ENCODE data around the gene RBM24.

DNA sequence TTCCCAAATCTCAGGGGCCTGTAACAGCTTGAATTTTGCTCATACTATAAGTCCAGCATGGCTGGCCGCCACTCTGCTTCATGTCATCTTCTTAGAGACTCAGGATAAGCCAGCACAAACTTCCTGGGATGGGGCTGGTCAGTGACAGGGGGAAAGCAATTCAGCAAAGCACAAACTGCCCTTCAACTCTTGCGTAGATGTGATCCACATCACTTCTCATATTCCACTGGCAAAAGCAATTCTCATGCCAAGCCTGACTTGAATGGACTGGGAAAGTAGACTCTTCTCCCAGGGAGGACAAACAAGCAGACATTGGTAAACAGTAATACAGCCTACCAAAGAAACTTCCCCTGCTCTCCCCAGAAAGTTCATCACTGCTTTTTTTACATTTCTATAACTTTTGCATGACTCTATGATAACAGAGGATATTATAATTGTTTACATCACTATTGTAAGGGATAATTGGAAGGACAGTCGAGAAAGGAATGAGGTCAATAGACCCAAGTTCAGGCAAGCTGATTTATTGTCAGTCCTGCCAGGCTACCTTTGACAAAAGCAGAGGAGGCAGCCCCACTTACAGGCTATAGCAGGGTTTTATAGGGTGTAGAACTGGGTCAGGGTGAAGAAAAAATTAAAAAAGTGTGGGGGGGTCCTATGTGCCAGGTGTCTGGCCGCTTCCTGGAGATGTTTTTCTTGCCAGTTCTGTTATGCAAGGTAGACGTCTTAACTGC, 37.4 kb downstream of the RBM24 start:
- TF ChIP-seq EZH2phosphoT487 (IDR thresholded peaks at IDR 0.05; ENCODE audit: low read length) (no peak), EZH2 (optimal IDR thresholded peaks at IDR 0.05; ENCODE audit: low read depth, low read length) (no peak)
- TF ChIP-seq, protein P1, sequence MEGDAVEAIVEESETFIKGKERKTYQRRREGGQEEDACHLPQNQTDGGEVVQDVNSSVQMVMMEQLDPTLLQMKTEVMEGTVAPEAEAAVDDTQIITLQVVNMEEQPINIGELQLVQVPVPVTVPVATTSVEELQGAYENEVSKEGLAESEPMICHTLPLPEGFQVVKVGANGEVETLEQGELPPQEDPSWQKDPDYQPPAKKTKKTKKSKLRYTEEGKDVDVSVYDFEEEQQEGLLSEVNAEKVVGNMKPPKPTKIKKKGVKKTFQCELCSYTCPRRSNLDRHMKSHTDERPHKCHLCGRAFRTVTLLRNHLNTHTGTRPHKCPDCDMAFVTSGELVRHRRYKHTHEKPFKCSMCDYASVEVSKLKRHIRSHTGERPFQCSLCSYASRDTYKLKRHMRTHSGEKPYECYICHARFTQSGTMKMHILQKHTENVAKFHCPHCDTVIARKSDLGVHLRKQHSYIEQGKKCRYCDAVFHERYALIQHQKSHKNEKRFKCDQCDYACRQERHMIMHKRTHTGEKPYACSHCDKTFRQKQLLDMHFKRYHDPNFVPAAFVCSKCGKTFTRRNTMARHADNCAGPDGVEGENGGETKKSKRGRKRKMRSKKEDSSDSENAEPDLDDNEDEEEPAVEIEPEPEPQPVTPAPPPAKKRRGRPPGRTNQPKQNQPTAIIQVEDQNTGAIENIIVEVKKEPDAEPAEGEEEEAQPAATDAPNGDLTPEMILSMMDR (IDR thresholded peaks at IDR 0.05; ENCODE audit: low read length), result no peak

Data from MM.1S (cell line).